AG04449 (cell line): Measurements from ENCODE around the gene VPS11.

Source experiments
- CTCF ChIA-PET: fragments of 350-600 bp; formaldehyde crosslinking; extraction: SDS; loops from one replicate; lab custom pipeline; 2021; ENCODE audit warnings: antibody characterized with exemption; lab: Yijun Ruan, JAX
- POLR2A ChIA-PET: fragments of 400-600, 350-600 bp; formaldehyde crosslinking; extraction: SDS; loops from one replicate; lab custom pipeline; 2020; ENCODE audit warnings: antibody characterized with exemption, inconsistent platforms; lab: Yijun Ruan, JAX
- DNase-seq: peaks from one replicate; pipeline ENCODE4 v3.0.0-alpha.2; 2010; ENCODE audit warnings: low read depth, low spot score
- H3K4me3 ChIP-seq: 2 replicates; pipeline ENCODE4 v1.5.1; 2011; ENCODE audit warnings: low read depth, mild to moderate bottlenecking, control low read depth, low read length
- TF ChIP-seq, protein P1 (sequence below): IDR thresholded peaks from one replicate; pipeline ENCODE4 v1.5.1; 2011; ENCODE audit warnings: mild to moderate bottlenecking, moderate library complexity, low read length, control low read depth, inconsistent platforms; ENCODE audit not compliant: insufficient read depth; ENCODE audit errors: missing control alignments

Gene VPS11

DNA sequence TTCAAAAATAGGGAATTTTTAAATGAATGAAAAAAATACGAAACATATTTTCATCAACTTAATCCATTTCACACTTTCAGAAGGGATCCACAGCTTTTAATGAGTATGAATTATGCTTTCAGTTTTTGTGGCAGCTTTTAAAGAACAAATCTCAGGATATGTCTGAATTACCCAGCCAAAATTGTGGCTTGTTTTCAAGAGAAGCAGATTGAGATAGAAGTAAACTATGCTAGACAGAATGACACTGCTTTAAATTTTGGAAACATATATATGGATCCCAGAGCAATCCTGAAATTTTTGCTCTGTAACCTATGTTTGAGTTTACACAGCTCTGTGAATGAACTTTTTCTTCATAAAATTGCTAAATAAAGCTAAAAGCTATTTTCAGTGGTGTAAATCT lies 51.3 kb downstream of the VPS11 start:
- POLR2A ChIA-PET: interaction anchor here (1.0 kb wide), 1 partner anchor 12 kb away, joined by 3 read pairs; the partner anchor contains the start of gene C2CD2L
- no peak overlapping the region for H3K4me3 ChIP-seq
- CTCF ChIA-PET: interaction anchor here (0.9 to 1.7 kb wide), 7 partner anchors 10 to 219 kb away, joined by 3 to 5 read pairs (median 3); no protein-coding TSS in a partner anchor

DNA sequence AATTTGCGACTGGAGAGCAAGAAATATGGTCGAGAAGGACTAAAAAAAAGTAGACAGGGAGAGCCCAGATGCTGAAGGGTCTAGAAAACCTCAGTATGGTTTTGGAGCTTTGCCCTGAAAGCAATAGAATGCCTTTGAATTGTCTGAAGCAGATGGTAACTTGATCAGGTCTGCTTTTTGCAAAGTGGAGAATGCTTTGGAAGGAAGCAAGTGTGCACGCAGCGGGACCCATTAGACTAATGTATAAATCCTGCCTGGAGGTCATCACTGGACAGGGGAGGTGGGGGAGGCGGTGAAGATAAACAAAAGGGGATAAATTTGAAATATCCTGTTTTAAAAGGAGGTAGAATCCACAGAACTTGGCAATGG lies 53.0 kb downstream of the VPS11 start:
- ChIA-PET CTCF (interaction anchor here (0.8 to 2.1 kb wide), 6 partner anchors 11 to 203 kb away, joined by 3 to 6 read pairs (median 3); partner anchors contain the start of genes C2CD2L, CBL and DPAGT1), POLR2A (interaction anchor here (0.6 to 2.0 kb wide), 3 partner anchors 18 to 317 kb away, joined by 4 to 7 read pairs (median 6); a partner anchor contains a TSS)
- no peak for DNase-seq

More for the DNA sequence above, 51.3 kb downstream of the VPS11 start:
- TF ChIP-seq, protein P1, sequence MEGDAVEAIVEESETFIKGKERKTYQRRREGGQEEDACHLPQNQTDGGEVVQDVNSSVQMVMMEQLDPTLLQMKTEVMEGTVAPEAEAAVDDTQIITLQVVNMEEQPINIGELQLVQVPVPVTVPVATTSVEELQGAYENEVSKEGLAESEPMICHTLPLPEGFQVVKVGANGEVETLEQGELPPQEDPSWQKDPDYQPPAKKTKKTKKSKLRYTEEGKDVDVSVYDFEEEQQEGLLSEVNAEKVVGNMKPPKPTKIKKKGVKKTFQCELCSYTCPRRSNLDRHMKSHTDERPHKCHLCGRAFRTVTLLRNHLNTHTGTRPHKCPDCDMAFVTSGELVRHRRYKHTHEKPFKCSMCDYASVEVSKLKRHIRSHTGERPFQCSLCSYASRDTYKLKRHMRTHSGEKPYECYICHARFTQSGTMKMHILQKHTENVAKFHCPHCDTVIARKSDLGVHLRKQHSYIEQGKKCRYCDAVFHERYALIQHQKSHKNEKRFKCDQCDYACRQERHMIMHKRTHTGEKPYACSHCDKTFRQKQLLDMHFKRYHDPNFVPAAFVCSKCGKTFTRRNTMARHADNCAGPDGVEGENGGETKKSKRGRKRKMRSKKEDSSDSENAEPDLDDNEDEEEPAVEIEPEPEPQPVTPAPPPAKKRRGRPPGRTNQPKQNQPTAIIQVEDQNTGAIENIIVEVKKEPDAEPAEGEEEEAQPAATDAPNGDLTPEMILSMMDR: no peak
- no peak for DNase-seq

DNA sequence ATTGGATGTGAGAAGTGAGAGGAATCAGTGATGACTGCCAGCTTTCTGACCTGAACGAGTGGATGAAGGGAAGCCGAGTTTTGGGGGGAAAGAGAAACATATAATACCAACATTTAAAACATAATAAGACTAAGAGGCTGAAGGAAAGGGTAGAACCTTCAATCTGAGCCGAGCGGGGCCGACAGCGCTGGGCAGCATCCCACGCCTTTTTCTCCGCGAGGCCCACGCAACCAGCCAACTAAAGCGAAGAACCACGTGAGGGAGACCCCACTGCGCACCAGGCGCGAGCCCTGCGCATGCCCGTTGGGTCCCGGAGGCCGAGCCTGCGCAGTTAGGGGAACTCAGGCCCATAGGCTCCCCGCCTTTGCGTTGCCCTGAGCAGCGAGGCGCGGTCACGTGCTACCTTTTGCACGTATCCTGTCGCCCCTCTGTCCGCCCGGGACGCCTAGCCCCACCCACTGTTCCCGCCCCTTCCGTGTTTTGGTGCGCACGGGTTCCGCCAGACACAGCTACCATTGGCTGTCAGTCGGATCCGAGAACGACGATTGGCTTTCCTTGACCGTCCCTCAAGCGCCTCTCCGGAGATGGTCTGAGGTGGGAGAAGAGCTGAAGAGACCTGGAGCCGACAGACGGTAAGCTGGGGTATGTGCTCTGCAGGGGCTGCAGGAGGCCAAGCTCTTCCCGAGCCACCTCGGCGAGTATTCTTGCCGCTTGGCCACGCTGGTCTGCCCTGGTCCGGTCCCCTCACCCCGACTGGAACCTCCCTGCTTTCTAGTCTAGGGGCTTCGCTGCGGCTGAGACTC lies 53.6 kb downstream of the VPS11 start, which contains the start of gene HINFP:
TSS of gene HINFP (plus strand) at position 573 of the 803 bp plus-strand sequence. CDS start 5,365 bp downstream, outside the sequence.
- DNase-seq: peak; percentile 88
- TF ChIP-seq, protein P1: no peak
- CTCF ChIA-PET: interaction anchor here (0.7 to 2.1 kb wide), 9 partner anchors 11 to 216 kb away, joined by 3 to 11 read pairs (median 3); partner anchors contain the start of genes C2CD2L, CBL and DPAGT1
- POLR2A ChIA-PET: interaction anchor here (0.8 to 2.0 kb wide), 6 partner anchors 13 to 198 kb away, joined by 3 to 7 read pairs (median 4); partner anchors contain the start of gene C2CD2L
- H3K4me3 ChIP-seq: peak within 1 kb of the TSS; percentile 100

More for the DNA sequence above, 53.0 kb downstream of the VPS11 start:
- peak overlapping the region; percentile 65 for H3K4me3 ChIP-seq
- TF ChIP-seq, protein P1: no peak

DNA sequence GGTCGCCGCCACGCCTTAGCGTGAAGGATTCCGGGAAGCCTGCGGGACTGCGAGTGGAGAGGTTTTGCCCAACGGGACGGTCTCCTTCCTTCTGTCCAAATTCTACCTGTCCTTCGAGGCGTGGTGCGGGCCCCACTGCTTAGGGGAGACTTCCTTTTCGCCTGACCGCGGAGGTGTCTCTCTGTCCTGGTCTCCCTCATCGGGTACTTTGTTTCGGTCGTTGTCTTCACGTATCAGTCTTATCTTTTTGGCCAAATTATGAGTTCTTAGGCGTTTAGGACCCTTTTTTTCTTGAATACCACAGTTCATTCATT lies 54.1 kb downstream of the VPS11 start:
- ChIA-PET POLR2A (interaction anchor here (0.8 to 2.0 kb wide), 6 partner anchors 14 to 197 kb away, joined by 3 to 7 read pairs (median 4); partner anchors contain the start of gene C2CD2L), CTCF (interaction anchor here (1.2 to 3.3 kb wide), 6 partner anchors 20 to 216 kb away, joined by 3 to 24 read pairs (median 6); partner anchors contain the start of gene DPAGT1)
- H3K4me3 ChIP-seq: peak overlapping the region; percentile 100
- TF ChIP-seq, protein P1: no peak
- no peak for DNase-seq

DNA sequence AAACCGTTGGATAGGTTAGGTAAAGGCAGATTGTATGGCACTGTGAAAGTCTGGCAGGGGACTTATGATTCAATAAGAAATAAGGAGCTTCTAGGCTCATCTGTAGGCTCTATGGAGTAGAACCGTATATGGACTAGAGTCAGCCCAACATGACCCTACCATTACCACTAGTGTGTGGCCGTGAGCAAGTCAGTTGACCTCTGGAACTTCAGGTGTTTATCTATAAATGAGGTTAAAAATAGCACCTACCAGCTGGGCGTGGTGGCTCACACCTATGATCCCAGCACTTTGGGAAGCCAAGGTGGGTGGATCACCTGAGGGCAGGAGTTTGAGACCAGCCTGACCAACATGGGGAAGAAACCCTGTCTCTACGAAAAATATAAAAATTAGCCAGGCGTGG lies 58.2 kb downstream of the VPS11 start:
- TF ChIP-seq, protein P1: no peak
- no peak for DNase-seq
- no peak overlapping the region for H3K4me3 ChIP-seq
- POLR2A ChIA-PET: interaction anchor here (0.6 to 0.7 kb wide), 2 partner anchors 35 to 87 kb away, joined by 3 read pairs; no protein-coding TSS in a partner anchor
- CTCF ChIA-PET: interaction anchor here (1.0 to 2.3 kb wide), 2 partner anchors 19 to 71 kb away, joined by 4 to 17 read pairs; no protein-coding TSS in a partner anchor
